Body of pancreas (tissue), 4 donors: Measurements from ENCODE around the gene VGLL4. TPM values are rescaled to one million over a fixed set of nuclear protein-coding genes. Genes with fewer than 3 reads are reported as not detected.

Experiments used
- ATAC-seq: fragments of 150-250 bp; one replicate; pipeline ENCODE4 v1.9.1; 2016
- DNase-seq, 4 donors: peaks; one replicate each; pipeline ENCODE4 v3.0.0-alpha.2; 2019
- H3K27ac ChIP-seq, 4 donors: fragments of 200-600 bp; sonication (generic); 1 replicate in 3 of 4; 2 replicates in 1 of 4; pipeline versions ENCODE4 v1.5.1 to v1.6.1; 2016 to 2019; ENCODE audit warnings: mild to moderate bottlenecking in 1 of 4, mixed read lengths in 1 of 4, moderate library complexity in 1 of 4
- H3K27me3 ChIP-seq, 2 donors: fragments of 200-600 bp; sonication (generic); one replicate each; pipeline ENCODE4 v1.6.0; 2016; ENCODE audit warnings: mild to moderate bottlenecking in 1 of 2
- H3K36me3 ChIP-seq, 2 donors: fragments of 200-600 bp; sonication (generic); replicated peaks in 1 of 2; 2 replicates each; pipeline ENCODE4 v1.5.1; 2016; ENCODE audit warnings: low read depth in 2 of 2; ENCODE audit not compliant: insufficient read depth in 1 of 2
- H3K4me1 ChIP-seq: fragments of 200-600 bp; sonication (generic); one replicate; pipeline ENCODE4 v1.6.0; 2016
- H3K4me3 ChIP-seq, 2 donors: fragments of 200-600 bp; sonication (generic); 1 replicate in 1 of 2; 2 replicates in 1 of 2; pipeline ENCODE4 v1.5.1; 2016 to 2019
- H3K9me3 ChIP-seq, 3 donors: fragments of 200-600 bp; sonication (generic); 1 replicate in 2 of 3; 2 replicates in 1 of 3; pipeline ENCODE4 v1.5.1; 2016
- POLR2A ChIP-seq, 3 donors: fragments of 450-650 bp; IDR thresholded peaks; one replicate each; pipeline ENCODE4 v1.6.1; 2016; ENCODE audit warnings: antibody characterized with exemption in 3 of 3, mild to moderate bottlenecking in 2 of 3
- WGBS, 2 donors: methylation state at CpG; one replicate each; pipeline ENCODE4 v1.1.5; 2017; 5-methylcytosine and 5-hydroxymethylcytosine counted together
- intact Hi-C: fragments of 100-400 bp; cut with DNase I; formaldehyde crosslinking; loops from one replicate; pipeline ENCODE4 v1.15.1; 2023
- total RNA-seq, 2 donors: library from RNA; depleted of rRNA; stranded (reverse); fragments of >200 nt; gene quantifications; one replicate each; pipeline ENCODE4 v1.1.0, GENCODE V29; 2016
- TF ChIP-seq, protein P1 (sequence below), 7 experiments: fragments of 450-650 bp in 4 of 7; fragments of 200-600 bp in 3 of 7; sonication (generic) in 3 of 7; IDR thresholded peaks; one replicate each; pipeline ENCODE4 v1.5.1; 2016 to 2019; ENCODE audit warnings: antibody characterized with exemption in 7 of 7

VGLL4 gene
- total RNA-seq, 2 donors from 2014 or later, result 66.4 to 91.0 TPM

DNA sequence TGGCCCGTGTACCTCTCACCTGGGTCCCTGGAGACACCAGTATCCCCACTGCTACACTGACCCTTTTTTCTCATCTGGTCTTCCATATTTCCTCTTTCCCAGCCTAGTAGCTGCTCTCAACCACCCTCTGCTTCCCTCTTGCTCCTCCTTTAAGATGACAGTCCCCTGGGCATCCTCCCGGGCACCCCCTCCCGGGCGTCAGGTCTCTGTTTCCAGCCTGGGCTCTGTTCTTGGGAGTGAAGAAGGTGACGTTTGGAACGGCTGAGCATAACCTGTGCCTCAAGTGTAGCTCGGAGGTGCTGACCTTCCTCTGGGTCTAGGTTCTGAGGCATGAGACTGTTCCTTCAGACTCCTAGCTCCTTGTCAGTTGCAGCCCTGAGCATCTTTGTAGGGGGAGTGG lies 101.2 kb downstream of the VGLL4 start:
- Histone ChIP-seq H3K36me3 (no peaks in the 10 kb centered on the region), H3K27ac (no peak overlapping the region), H3K9me3 (no peaks in the 10 kb centered on the region), H3K27me3 (no peaks in the 10 kb centered on the region), H3K4me3 (no peak overlapping the region), H3K4me1 (no peaks in the 10 kb centered on the region)
- ATAC-seq, result no peak
- DNase-seq, result no peak
- WGBS, 2 donors, result 87 to 88% methylated on average over 7 of the region's 7 CpGs
- intact Hi-C loops, result no loop called here
- no peak for TF ChIP-seq POLR2A (IDR thresholded peaks at IDR 0.05)

DNA sequence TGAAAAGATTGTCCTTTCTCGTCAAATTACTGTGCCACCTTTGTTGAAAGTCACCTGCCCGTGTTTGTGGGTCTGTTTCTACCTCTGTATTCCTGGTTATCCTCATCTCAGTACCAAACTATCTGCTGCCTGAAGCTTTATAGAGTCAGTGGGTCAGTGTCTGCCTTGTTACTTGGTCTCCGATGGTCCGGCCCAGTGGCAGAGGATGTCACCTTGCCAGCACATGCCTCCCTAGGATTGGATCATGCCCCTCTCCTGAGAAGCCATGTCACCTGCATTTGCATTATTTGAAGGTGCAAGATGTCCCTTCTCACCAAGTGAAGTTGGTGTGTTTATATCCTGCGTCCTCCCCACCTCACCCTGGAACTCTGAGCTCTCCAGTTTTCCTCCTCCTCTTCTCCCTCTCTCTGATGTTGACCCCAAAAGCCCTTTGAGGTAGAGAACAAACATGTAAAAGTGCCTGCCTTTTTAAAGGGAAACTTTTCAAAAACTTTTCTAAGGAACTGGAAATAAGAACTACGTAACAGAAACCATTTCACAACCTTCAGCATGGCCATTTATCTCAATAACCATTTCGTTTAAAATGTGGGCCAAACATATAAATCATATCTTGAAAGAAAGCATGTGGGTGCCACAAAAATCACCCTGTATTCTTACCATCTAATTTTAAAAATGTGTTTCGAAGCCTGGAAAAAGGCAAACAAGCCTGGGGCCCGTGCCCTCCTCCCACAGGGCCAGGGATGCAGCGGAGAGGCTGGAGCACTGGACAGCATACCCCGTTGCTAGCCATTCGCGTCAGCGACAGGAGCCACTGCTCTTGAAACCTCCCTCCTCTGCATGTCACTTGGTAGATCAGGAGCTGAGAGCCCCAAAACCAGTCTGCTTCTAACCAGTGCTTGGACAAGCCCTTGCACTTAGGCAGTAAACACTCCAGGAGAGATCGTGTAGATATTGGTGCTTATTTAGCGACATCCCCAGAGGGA lies 102.1 kb downstream of the VGLL4 start:
- intact Hi-C loops, result no loop called here
- no peaks in the 10 kb centered on the region for H3K36me3 ChIP-seq
- no peaks in the 10 kb centered on the region for H3K4me1 ChIP-seq
- no peak for ATAC-seq
- TF ChIP-seq, protein P1, sequence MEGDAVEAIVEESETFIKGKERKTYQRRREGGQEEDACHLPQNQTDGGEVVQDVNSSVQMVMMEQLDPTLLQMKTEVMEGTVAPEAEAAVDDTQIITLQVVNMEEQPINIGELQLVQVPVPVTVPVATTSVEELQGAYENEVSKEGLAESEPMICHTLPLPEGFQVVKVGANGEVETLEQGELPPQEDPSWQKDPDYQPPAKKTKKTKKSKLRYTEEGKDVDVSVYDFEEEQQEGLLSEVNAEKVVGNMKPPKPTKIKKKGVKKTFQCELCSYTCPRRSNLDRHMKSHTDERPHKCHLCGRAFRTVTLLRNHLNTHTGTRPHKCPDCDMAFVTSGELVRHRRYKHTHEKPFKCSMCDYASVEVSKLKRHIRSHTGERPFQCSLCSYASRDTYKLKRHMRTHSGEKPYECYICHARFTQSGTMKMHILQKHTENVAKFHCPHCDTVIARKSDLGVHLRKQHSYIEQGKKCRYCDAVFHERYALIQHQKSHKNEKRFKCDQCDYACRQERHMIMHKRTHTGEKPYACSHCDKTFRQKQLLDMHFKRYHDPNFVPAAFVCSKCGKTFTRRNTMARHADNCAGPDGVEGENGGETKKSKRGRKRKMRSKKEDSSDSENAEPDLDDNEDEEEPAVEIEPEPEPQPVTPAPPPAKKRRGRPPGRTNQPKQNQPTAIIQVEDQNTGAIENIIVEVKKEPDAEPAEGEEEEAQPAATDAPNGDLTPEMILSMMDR (IDR thresholded peaks at IDR 0.05), result no peak
- no peak for TF ChIP-seq POLR2A (IDR thresholded peaks at IDR 0.05)
- H3K27me3 ChIP-seq, result no peaks in the 10 kb centered on the region
- H3K27ac ChIP-seq, result no peak overlapping the region
- 76 to 78% methylated on average over 15 to 16 of the region's 16 CpGs for WGBS, 2 donors
- no peak overlapping the region for H3K4me3 ChIP-seq
- no peaks in the 10 kb centered on the region for H3K9me3 ChIP-seq
- DNase-seq, result no peak

DNA sequence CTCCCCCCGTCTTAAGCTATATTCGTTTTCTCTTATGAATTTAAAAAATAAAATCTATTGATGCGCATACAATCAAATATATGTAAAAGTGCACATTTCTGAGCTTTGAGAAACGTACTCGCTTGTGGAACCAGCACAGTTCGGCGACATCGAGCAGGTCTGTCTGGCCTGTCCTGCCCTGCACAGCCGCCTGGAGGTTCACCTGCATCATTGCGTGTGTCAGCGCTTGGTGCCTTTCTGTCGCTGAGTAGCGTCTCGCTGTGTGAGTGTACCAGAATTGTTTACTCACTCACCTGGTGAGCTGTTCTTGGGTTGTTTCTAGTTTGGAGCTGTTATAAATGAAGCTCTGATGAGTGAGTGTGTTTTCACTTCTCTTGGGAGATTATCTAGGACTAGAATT lies 104.0 kb downstream of the VGLL4 start:
- Histone ChIP-seq H3K4me3 (no peak overlapping the region), H3K27ac (no peak overlapping the region), H3K36me3 (no peaks in the 10 kb centered on the region), H3K27me3 (no peaks in the 10 kb centered on the region), H3K4me1 (no peaks in the 10 kb centered on the region), H3K9me3 (no peaks in the 10 kb centered on the region)
- intact Hi-C loops, result no loop called here
- TF ChIP-seq, protein P1 (IDR thresholded peaks at IDR 0.05), result no peak
- no peak for TF ChIP-seq POLR2A (IDR thresholded peaks at IDR 0.05)
- ATAC-seq (no peak), DNase-seq (no peak)
- WGBS, 2 donors, result 89 to 93% methylated on average over 14 of the region's 14 CpGs

DNA sequence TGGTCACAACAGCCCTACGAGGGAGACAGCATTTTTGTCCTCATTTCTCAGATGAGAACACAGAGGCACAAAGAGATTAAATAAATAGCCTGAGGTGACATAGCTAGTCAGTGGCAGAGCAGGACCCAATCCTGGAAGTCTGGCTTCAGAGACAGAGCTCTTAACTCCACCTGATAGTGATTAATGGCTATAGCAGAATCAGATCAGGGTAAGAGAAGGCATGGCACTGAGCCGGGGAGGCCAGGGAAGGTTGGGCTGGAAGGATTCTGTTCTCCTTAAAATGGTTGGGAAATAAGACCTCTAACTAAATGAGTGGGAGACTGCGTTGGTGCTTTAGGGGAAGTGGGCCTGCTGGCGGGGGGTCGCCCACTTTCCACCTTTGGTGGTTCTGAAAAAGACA lies 104.5 kb downstream of the VGLL4 start:
- TF ChIP-seq, protein P1 (IDR thresholded peaks at IDR 0.05), result no peak
- TF ChIP-seq POLR2A (IDR thresholded peaks at IDR 0.05), result no peak
- no peak for DNase-seq
- Histone ChIP-seq H3K27ac (no peak overlapping the region), H3K4me1 (no peaks in the 10 kb centered on the region), H3K4me3 (no peak overlapping the region), H3K27me3 (no peaks in the 10 kb centered on the region), H3K36me3 (no peaks in the 10 kb centered on the region), H3K9me3 (no peaks in the 10 kb centered on the region)
- no peak for ATAC-seq
- WGBS, 2 donors, result 86 to 93% methylated on average over 5 of the region's 5 CpGs
- intact Hi-C loops, result no loop called here

DNA sequence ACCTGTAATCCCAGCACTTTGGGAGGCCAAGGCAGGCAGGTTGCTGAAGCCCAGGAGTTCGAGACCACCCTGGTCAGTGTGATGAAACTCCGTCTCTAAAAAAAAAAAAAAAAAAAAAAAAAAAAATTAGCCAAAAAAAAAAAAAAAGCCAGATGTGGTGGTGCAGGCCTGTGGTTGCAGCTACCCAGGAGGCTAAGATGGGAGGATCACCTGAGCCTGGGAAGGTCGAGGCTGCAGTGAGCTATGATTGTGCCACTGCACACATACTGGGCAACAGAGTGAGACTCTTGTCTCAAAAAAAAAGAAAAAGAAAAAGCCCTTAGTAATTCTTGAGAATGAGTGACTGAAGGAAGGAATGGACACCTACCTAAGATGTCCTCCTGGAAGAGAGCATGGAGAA lies 105.1 kb downstream of the VGLL4 start:
- 94 to 95% methylated on average over 3 of the region's 3 CpGs for WGBS, 2 donors
- DNase-seq, result no peak

More for the DNA sequence above, 105.1 kb downstream of the VGLL4 start:
- H3K4me3 ChIP-seq, result no peak overlapping the region
- intact Hi-C loops, result no loop called here
- no peak for TF ChIP-seq POLR2A (IDR thresholded peaks at IDR 0.05)
- TF ChIP-seq, protein P1 (IDR thresholded peaks at IDR 0.05), result no peak
- no peak overlapping the region for H3K27ac ChIP-seq
- no peaks in the 10 kb centered on the region for H3K9me3 ChIP-seq
- no peak for ATAC-seq
- H3K27me3 ChIP-seq, result no peaks in the 10 kb centered on the region
- no peaks in the 10 kb centered on the region for H3K4me1 ChIP-seq
- no peaks in the 10 kb centered on the region for H3K36me3 ChIP-seq
